T-helper 1 cell (primary cell): Measurements from ENCODE around the gene TKTL2.
"Not testable (repeated sequence)": the region's sequence is repeated elsewhere in the genome, so short reads cannot be mapped to it uniquely, and the experiment has no call there.

ENCODE experiments used
- DNase-seq, 5 donors: peaks; one replicate each; pipeline ENCODE4 v3.0.0-alpha.2; 2012 to 2020

TKTL2 gene

GRCh38 chr4:163447481-163447880, 26.1 kb downstream of the TKTL2 start:
- no peak for DNase-seq

- not testable (repeated sequence) for DNase-seq
These were observed 26.5 kb downstream of the TKTL2 start for GRCh38 chr4:163447023-163447422.

- DNase-seq, result no peak
These were observed 33.5 kb downstream of the TKTL2 start for GRCh38 chr4:163440040-163440439.
